Astrocyte (in vitro differentiated cells and primary cell): ENCODE results near the gene TACR1. TPM values are rescaled to one million over a fixed set of nuclear protein-coding genes. Genes with fewer than 3 reads are reported as not detected.

Experiments
- DNase-seq: peaks from one replicate; pipeline ENCODE4 v3.0.0-alpha.2; 2010; ENCODE audit warnings: low read depth
- FAIRE-seq: peaks from 2 replicates; lab custom pipeline; 2011; peaks lifted over from hg19 to GRCh38; lab: Jason Lieb, UNC
- H2AFZ ChIP-seq: 2 replicates; pipeline ENCODE4 v1.6.0; 2012; ENCODE audit warnings: low read depth, low read length, inconsistent platforms
- H3K27ac ChIP-seq: 2 replicates; pipeline ENCODE4 v1.5.1; 2011; ENCODE audit warnings: low read depth, low read length, inconsistent platforms
- H3K27me3 ChIP-seq: 2 replicates; pipeline ENCODE4 v1.6.0; 2011; ENCODE audit warnings: low read length, inconsistent platforms; ENCODE audit not compliant: insufficient read depth
- H3K36me3 ChIP-seq: 2 replicates; pipeline ENCODE4 v1.5.1; 2011; ENCODE audit warnings: low read length, inconsistent platforms; ENCODE audit not compliant: insufficient read depth
- H3K4me1 ChIP-seq: 2 replicates; pipeline ENCODE4 v1.5.1; 2011; ENCODE audit warnings: low read length, inconsistent platforms; ENCODE audit not compliant: insufficient read depth
- H3K4me2 ChIP-seq: 2 replicates; pipeline ENCODE4 v1.6.0; 2012; ENCODE audit warnings: low read length, inconsistent platforms
- H3K4me3 ChIP-seq: 2 replicates; pipeline ENCODE4 v1.5.1; 2011; ENCODE audit warnings: low read depth, mild to moderate bottlenecking, low read length, inconsistent platforms; ENCODE audit not compliant: insufficient read depth
- H3K79me2 ChIP-seq: 2 replicates; pipeline ENCODE4 v1.6.0; 2012; ENCODE audit warnings: mild to moderate bottlenecking, low read length, inconsistent platforms; ENCODE audit not compliant: insufficient read depth
- H3K9ac ChIP-seq: 2 replicates; pipeline ENCODE4 v1.6.0; 2012; ENCODE audit warnings: mild to moderate bottlenecking, low read length, inconsistent platforms
- H3K9me3 ChIP-seq: 2 replicates; pipeline ENCODE4 v1.5.1; 2012; ENCODE audit warnings: low read depth, mild to moderate bottlenecking, low read length, inconsistent platforms; ENCODE audit not compliant: insufficient read depth
- H4K20me1 ChIP-seq: 2 replicates; pipeline ENCODE4 v1.6.0; 2012; ENCODE audit warnings: low read length, inconsistent platforms; ENCODE audit not compliant: insufficient read depth
- H3K27ac Mint-ChIP-seq: one replicate; pipeline ENCODE4 v1.8.0; 2021; ENCODE audit warnings: mild to moderate bottlenecking, mixed read lengths; ENCODE audit not compliant: unreplicated experiment
- H3K27me3 Mint-ChIP-seq: one replicate; pipeline ENCODE4 v1.8.0; 2021; ENCODE audit warnings: low read depth, mixed read lengths; ENCODE audit not compliant: unreplicated experiment
- H3K36me3 Mint-ChIP-seq: one replicate; pipeline ENCODE4 v1.8.0; 2021; ENCODE audit warnings: low read depth, mixed read lengths; ENCODE audit not compliant: unreplicated experiment
- H3K4me1 Mint-ChIP-seq: one replicate; pipeline ENCODE4 v1.8.0; 2021; ENCODE audit warnings: low read depth, mixed read lengths; ENCODE audit not compliant: unreplicated experiment
- H3K4me3 Mint-ChIP-seq: one replicate; pipeline ENCODE4 v1.8.0; 2021; ENCODE audit warnings: mild to moderate bottlenecking, moderate library complexity, mixed read lengths; ENCODE audit not compliant: unreplicated experiment
- H3K9me3 Mint-ChIP-seq: one replicate; pipeline ENCODE4 v1.8.0; 2021; ENCODE audit warnings: mild to moderate bottlenecking, mixed read lengths; ENCODE audit not compliant: unreplicated experiment
- EZH2 ChIP-seq: IDR thresholded peaks from 2 replicates; pipeline ENCODE4 v1.6.1; 2012; ENCODE audit warnings: mild to moderate bottlenecking, low read length, inconsistent platforms; ENCODE audit not compliant: insufficient read depth
- total RNA-seq: library from RNA; stranded (reverse); gene quantifications from 2 replicates; pipeline ENCODE4 v1.2.1, GENCODE V29; 2021
- TF ChIP-seq, protein P1 (sequence below): IDR thresholded peaks from 2 replicates; pipeline ENCODE4 v1.5.1; 2011; ENCODE audit warnings: low read depth, mild to moderate bottlenecking, inconsistent platforms, low read length, moderate library complexity; ENCODE audit not compliant: insufficient read depth

Gene TACR1
- total RNA-seq, 1 donor from 2014 or later, result not detected

DNA sequence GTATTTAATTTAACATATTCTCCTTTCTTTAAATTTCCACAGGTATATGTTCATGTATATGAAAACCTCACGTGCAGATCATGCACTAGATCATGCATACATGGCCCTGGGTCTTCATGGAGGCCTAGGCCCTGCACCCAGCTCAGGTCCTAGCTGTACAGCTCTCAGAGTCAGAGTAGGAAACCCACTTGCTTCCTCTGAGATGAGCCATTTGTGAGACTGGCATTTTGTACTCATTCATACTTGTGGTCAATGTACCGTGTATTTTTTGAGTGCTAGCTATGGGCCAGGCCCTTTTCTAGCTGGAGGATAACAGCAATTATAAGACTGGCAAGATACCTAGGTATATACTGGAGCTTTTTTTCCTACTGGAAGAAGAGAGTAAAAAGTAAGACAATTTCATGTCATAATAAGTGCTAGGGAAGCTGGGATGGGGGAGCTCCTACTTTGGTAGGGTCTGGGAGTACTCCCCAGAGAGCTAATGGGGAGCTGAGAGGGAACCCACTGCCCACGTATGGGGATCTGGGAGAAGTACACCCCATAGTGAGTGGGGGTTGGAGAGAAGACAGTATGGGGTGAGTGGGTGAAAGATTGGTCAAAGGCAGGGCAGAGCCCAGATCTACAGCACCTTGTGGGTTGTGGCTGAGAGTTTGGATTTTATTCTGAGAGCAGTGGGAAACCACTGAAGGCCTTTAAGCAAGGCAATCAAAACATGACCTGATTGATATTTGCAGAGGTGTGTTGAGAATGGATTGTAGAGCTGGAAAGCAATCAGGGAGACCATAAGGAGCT is 168.9 kb downstream of the TACR1 start:
- H3K9me3 Mint-ChIP-seq, result no peaks in the 10 kb centered on the region
- DNase-seq, result no peak
- no peak overlapping the region for H3K27ac Mint-ChIP-seq
- H3K9me3 ChIP-seq, result no peaks in the 10 kb centered on the region
- no peaks in the 10 kb centered on the region for H3K36me3 ChIP-seq
- peaks cover 4% of the 10 kb centered on the region for H3K4me1 ChIP-seq
- peaks cover 4% of the 10 kb centered on the region for H3K27me3 Mint-ChIP-seq
- H3K4me3 Mint-ChIP-seq, result no peak overlapping the region
- no peak for TF ChIP-seq EZH2
- TF ChIP-seq, protein P1, sequence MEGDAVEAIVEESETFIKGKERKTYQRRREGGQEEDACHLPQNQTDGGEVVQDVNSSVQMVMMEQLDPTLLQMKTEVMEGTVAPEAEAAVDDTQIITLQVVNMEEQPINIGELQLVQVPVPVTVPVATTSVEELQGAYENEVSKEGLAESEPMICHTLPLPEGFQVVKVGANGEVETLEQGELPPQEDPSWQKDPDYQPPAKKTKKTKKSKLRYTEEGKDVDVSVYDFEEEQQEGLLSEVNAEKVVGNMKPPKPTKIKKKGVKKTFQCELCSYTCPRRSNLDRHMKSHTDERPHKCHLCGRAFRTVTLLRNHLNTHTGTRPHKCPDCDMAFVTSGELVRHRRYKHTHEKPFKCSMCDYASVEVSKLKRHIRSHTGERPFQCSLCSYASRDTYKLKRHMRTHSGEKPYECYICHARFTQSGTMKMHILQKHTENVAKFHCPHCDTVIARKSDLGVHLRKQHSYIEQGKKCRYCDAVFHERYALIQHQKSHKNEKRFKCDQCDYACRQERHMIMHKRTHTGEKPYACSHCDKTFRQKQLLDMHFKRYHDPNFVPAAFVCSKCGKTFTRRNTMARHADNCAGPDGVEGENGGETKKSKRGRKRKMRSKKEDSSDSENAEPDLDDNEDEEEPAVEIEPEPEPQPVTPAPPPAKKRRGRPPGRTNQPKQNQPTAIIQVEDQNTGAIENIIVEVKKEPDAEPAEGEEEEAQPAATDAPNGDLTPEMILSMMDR, result no peak
- no peak overlapping the region for H3K27ac ChIP-seq
- H3K4me2 ChIP-seq, result no peak overlapping the region
- H3K79me2 ChIP-seq, result no peaks in the 10 kb centered on the region
- H3K36me3 Mint-ChIP-seq, result no peaks in the 10 kb centered on the region
- H3K4me1 Mint-ChIP-seq, result peaks cover 9% of the 10 kb centered on the region
- no peak for FAIRE-seq
- H2AFZ ChIP-seq, result no peak overlapping the region
- no peak overlapping the region for H3K4me3 ChIP-seq
- H4K20me1 ChIP-seq, result no peaks in the 10 kb centered on the region
- no peaks in the 10 kb centered on the region for H3K27me3 ChIP-seq
- H3K9ac ChIP-seq, result no peak overlapping the region

DNA sequence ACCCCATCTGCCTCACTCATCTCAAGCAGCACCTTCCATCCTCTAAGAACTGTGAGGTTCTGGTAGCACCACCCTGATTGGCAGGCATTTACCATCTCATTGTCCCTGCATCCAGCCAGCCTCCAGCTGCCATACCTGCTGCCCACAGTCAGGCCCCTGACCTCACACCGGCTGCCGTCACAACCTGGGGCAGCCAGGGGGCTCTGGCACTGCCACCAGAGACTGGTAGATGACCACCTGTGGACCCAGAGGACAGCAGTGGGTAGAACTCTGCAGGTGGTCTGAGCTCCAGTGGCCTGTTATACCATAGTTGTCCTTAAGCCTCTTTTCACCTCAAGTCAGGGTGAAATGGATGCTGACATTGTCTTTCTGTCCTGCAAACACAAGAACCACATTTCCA is 171.4 kb downstream of the TACR1 start:
- H3K4me3 Mint-ChIP-seq, result no peak overlapping the region
- Histone ChIP-seq H4K20me1 (no peaks in the 10 kb centered on the region), H3K4me3 (no peak overlapping the region), H3K9ac (no peak overlapping the region), H2AFZ (no peak overlapping the region), H3K9me3 (no peaks in the 10 kb centered on the region), H3K4me2 (no peak overlapping the region), H3K27me3 (no peaks in the 10 kb centered on the region), H3K27ac (no peak overlapping the region), H3K79me2 (no peaks in the 10 kb centered on the region), H3K36me3 (no peaks in the 10 kb centered on the region), H3K4me1 (peaks cover 4% of the 10 kb centered on the region)
- DNase-seq (no peak), FAIRE-seq (no peak)
- H3K36me3 Mint-ChIP-seq, result no peaks in the 10 kb centered on the region
- TF ChIP-seq, protein P1, result no peak
- no peak for TF ChIP-seq EZH2
- no peaks in the 10 kb centered on the region for H3K9me3 Mint-ChIP-seq
- peaks cover 4% of the 10 kb centered on the region for H3K27me3 Mint-ChIP-seq
- H3K27ac Mint-ChIP-seq, result no peak overlapping the region
- H3K4me1 Mint-ChIP-seq, result peaks cover 10% of the 10 kb centered on the region
